ENCODE data around the gene SNRNP40.

DNA sequence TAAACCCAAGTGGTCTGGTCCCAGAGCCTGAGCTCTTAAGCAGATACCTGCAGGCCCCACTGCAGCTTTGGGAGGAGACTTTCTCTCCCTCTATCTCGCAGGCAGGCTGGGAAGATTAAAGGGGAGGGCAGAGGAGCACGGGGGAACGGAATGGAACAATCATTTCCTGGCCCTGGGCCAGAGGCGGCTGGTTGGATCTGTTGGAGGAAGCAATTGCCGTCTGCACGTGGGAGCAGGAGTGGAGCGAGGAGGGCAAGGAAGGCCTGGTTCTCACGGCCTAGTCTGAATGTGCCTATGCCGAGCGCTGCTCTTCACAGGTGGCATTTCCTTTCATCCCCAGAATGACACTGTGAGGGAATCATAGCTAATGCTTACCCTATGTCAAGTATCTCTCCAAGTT, 80.6 kb downstream of the SNRNP40 start:
- TF ChIP-seq CTCF (conservative IDR thresholded peaks at IDR 0.05; ENCODE audit: low read depth in 2 of 2) (no peak), NANOG (IDR thresholded peaks at IDR 0.05; ENCODE audit: borderline replicate concordance) (no peak), CREB1 (CRISPR knock-in tag; IDR thresholded peaks at IDR 0.05; ENCODE audit: low read depth) (no peak), EZH2 (IDR thresholded peaks at IDR 0.05; ENCODE audit: low read depth, unreplicated experiment) (no peak), STAT1 (IDR thresholded peaks at IDR 0.05; ENCODE audit: unreplicated experiment) (no peak), EZH2phosphoT487 (IDR thresholded peaks at IDR 0.05; ENCODE audit: unreplicated experiment) (no peak), POLR2AphosphoS5 (IDR thresholded peaks at IDR 0.05; ENCODE audit: low read depth) (no peak), REST (IDR thresholded peaks at IDR 0.05; ENCODE audit: unreplicated experiment) (no peak), ETS1 (IDR thresholded peaks at IDR 0.05) (no peak), JUNB (IDR thresholded peaks at IDR 0.05; ENCODE audit: unreplicated experiment) (no peak), ZNF331 (CRISPR knock-in tag; IDR thresholded peaks at IDR 0.05; ENCODE audit: low read depth) (no peak)
- TF ChIP-seq, protein P1, sequence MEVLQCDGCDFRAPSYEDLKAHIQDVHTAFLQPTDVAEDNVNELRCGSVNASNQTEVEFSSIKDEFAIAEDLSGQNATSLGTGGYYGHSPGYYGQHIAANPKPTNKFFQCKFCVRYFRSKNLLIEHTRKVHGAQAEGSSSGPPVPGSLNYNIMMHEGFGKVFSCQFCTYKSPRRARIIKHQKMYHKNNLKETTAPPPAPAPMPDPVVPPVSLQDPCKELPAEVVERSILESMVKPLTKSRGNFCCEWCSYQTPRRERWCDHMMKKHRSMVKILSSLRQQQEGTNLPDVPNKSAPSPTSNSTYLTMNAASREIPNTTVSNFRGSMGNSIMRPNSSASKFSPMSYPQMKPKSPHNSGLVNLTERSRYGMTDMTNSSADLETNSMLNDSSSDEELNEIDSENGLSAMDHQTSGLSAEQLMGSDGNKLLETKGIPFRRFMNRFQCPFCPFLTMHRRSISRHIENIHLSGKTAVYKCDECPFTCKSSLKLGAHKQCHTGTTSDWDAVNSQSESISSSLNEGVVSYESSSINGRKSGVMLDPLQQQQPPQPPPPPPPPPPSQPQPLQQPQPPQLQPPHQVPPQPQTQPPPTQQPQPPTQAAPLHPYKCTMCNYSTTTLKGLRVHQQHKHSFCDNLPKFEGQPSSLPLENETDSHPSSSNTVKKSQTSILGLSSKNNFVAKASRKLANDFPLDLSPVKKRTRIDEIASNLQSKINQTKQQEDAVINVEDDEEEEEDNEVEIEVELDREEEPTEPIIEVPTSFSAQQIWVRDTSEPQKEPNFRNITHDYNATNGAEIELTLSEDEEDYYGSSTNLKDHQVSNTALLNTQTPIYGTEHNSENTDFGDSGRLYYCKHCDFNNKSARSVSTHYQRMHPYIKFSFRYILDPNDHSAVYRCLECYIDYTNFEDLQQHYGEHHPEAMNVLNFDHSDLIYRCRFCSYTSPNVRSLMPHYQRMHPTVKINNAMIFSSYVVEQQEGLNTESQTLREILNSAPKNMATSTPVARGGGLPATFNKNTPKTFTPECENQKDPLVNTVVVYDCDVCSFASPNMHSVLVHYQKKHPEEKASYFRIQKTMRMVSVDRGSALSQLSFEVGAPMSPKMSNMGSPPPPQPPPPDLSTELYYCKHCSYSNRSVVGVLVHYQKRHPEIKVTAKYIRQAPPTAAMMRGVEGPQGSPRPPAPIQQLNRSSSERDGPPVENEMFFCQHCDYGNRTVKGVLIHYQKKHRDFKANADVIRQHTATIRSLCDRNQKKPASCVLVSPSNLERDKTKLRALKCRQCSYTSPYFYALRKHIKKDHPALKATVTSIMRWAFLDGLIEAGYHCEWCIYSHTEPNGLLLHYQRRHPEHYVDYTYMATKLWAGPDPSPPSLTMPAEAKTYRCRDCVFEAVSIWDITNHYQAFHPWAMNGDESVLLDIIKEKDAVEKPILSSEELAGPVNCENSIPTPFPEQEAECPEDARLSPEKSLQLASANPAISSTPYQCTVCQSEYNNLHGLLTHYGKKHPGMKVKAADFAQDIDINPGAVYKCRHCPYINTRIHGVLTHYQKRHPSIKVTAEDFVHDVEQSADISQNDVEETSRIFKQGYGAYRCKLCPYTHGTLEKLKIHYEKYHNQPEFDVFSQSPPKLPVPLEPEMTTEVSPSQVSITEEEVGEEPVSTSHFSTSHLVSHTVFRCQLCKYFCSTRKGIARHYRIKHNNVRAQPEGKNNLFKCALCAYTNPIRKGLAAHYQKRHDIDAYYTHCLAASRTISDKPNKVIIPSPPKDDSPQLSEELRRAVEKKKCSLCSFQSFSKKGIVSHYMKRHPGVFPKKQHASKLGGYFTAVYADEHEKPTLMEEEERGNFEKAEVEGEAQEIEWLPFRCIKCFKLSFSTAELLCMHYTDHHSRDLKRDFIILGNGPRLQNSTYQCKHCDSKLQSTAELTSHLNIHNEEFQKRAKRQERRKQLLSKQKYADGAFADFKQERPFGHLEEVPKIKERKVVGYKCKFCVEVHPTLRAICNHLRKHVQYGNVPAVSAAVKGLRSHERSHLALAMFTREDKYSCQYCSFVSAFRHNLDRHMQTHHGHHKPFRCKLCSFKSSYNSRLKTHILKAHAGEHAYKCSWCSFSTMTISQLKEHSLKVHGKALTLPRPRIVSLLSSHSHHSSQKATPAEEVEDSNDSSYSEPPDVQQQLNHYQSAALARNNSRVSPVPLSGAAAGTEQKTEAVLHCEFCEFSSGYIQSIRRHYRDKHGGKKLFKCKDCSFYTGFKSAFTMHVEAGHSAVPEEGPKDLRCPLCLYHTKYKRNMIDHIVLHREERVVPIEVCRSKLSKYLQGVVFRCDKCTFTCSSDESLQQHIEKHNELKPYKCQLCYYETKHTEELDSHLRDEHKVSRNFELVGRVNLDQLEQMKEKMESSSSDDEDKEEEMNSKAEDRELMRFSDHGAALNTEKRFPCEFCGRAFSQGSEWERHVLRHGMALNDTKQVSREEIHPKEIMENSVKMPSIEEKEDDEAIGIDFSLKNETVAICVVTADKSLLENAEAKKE (CRISPR knock-in tag; IDR thresholded peaks at IDR 0.05): no peak
